Measurements from ENCODE around the gene HELQ. TPM values are rescaled to one million over a fixed set of nuclear protein-coding genes. Genes with fewer than 3 reads are reported as not detected.

The HELQ gene
- total and polyA plus RNA-seq, 2 of the 4 experiments (the other 2 are of a cell fraction): 8.8 to 9.1 TPM

DNA sequence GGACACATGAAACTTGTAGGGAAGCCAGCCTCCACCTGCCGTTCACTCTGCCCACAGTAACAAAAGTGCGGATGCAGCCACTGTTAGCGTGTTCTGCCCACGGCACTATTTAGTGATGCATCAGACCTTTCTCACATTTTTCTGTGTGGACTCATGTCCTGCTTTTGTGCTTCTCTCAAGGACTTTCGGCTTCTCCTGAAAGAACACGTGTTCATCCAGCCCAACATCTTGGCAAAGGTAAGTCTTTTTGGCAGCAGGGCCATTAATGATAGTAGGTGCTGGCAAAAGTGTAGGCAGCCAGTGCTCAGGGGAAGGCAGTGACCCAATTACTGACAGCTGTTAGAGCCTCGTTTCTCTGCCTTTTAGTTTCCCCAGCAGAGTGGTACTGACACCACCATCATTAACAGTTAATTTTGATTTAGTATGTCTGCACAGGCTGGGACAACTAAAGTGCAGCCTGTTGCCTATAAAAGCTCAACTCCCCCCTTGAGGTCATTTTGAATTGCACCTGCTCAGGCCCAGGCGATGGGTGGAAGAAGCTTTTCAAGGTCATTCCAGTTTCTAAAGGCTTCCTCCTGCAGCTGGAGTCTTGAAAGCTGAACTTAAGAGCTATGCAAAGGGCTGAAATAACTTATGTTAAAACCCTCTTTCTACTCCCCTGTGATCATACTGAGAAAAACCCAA is 66.4 kb downstream of the HELQ start:
- Histone ChIP-seq H4K8ac (ENCODE audit: low read depth in 2 of 2, low read length in 2 of 2) (no peak overlapping the region), H2AFZ (replicated peaks; ENCODE audit: low read length, poor library complexity) (no peak overlapping the region), H2BK20ac (ENCODE audit: low read depth, low read length) (no peak overlapping the region), H4K5ac (ENCODE audit: low read depth, low read length) (no peak overlapping the region), H4K91ac (ENCODE audit: insufficient read depth, low read depth, low read length) (no peak overlapping the region), H2BK5ac (ENCODE audit: low read depth, low read length, poor library complexity, severe bottlenecking) (no peak overlapping the region), H3K23ac (ENCODE audit: low read depth, low read length) (no peak overlapping the region), H3K4me1 (ENCODE audit: control insufficient read depth, insufficient read depth, low read length) (no peaks in the 10 kb centered on the region), H3K9me1 (ENCODE audit: insufficient read depth, low read length) (no peaks in the 10 kb centered on the region), H3K4me2 (ENCODE audit: low read depth, low read length) (no peak overlapping the region), H3K36me3 (ENCODE audit: control insufficient read depth, insufficient read depth, low read length) (no peaks in the 10 kb centered on the region), H3K79me1 (ENCODE audit: low read depth in 1 of 2, low read length in 2 of 2) (no peaks in the 10 kb centered on the region), H3K4ac (ENCODE audit: low read depth, low read length) (no peak overlapping the region), H3K14ac (replicated peaks; ENCODE audit: low read depth, low read length) (no peak overlapping the region), H3K9me3 (ENCODE audit: control insufficient read depth, insufficient read depth, low read length) (no peaks in the 10 kb centered on the region), H2BK120ac (ENCODE audit: low read depth, low read length) (no peak overlapping the region), H2BK15ac (ENCODE audit: low read depth, low read length) (no peak overlapping the region), H3K27ac (ENCODE audit: insufficient read depth, low read length) (no peak overlapping the region), H3K4me3 (ENCODE audit: insufficient read depth, low read depth, low read length) (no peak overlapping the region), H2AK5ac (ENCODE audit: low read depth, low read length) (no peak overlapping the region), H3K56ac (ENCODE audit: extremely low read depth, insufficient read depth, low read length) (no peak overlapping the region), H3K9ac (ENCODE audit: low read depth, low read length) (no peak overlapping the region), H3K18ac (ENCODE audit: low read depth, low read length) (no peak overlapping the region), H3K27me3 (ENCODE audit: control insufficient read depth, insufficient read depth, low read length) (peaks cover 17% of the 10 kb centered on the region; the same call in 1 of the 2 replicates), H2AK9ac (replicated peaks; ENCODE audit: low read depth, low read length, poor library complexity) (no peak overlapping the region), H4K20me1 (ENCODE audit: insufficient read depth, low read length) (no peaks in the 10 kb centered on the region)
- no peak for ATAC-seq (ENCODE audit: low read depth)
- dilution Hi-C loops (cut with HindIII; ENCODE audit: low sequenced_read_pairs, unreplicated experiment): no loop called here
- no TSS peak for BruUV-seq (replicated peaks)
- DNase-seq: no peak
- no peak for TF ChIP-seq USF2 (IDR thresholded peaks at IDR 0.05; ENCODE audit: low read depth, low read length)
- no peak for TF ChIP-seq POLR2A (IDR thresholded peaks at IDR 0.05; ENCODE audit: low read depth, low read length)
- no peak for TF ChIP-seq MAZ (IDR thresholded peaks at IDR 0.05; ENCODE audit: borderline replicate concordance, low read depth, low read length)
- no peak for TF ChIP-seq CEBPB (IDR thresholded peaks at IDR 0.05; ENCODE audit: low read depth, low read length)
- CTCF ChIA-PET: no interaction called here
- intact Hi-C loops (cut with micrococcal nuclease): no loop called here
- WGBS, 2 experiments (ENCODE audit: extremely low coverage in 2 of 2, insufficient read length in 1 of 2): 97% methylated on average over 4 of the region's 8 CpGs; no CpG with 5 or more reads in 1 of the 2 experiments
- POLR2A ChIA-PET (ENCODE audit: unreplicated experiment): interaction anchor here (0.6 kb wide), 1 partner anchor 104 kb away, joined by 8 read pairs; no protein-coding TSS in a partner anchor
- in situ Hi-C loops (cut with MboI; ENCODE audit: low sequenced_read_pairs): no loop called here

Measured in IMR-90 (cell line).